Neural cell (in vitro differentiated cells): ENCODE data around the gene KCNA2. TPM values are rescaled to one million over a fixed set of nuclear protein-coding genes. Genes with fewer than 3 reads are reported as not detected.

Experiments used
- H2AFZ ChIP-seq: fragments of 200-600, 300-800 bp; sonication (generic), shearing (Covaris generic); 2 replicates; pipeline ENCODE4 v1.6.0; 2014; ENCODE audit warnings: low read depth, mild to moderate bottlenecking, antibody characterized with exemption, low read length, moderate library complexity
- H3F3A ChIP-seq: fragments of 200-600 bp; shearing (Covaris generic); 2 replicates; pipeline ENCODE4 v1.6.1; 2016; ENCODE audit warnings: mild to moderate bottlenecking, moderate library complexity, mixed read lengths, antibody characterized with exemption, low read length; ENCODE audit not compliant: insufficient read depth, poor library complexity, severe bottlenecking
- H3K27ac ChIP-seq: fragments of 200-600, 300-800 bp; sonication (generic), shearing (Covaris generic); 2 replicates; pipeline ENCODE4 v1.5.1; 2014; ENCODE audit warnings: mild to moderate bottlenecking, low read length, moderate library complexity
- H3K27me3 ChIP-seq: fragments of 300-800, 200-600 bp; sonication (generic), shearing (Covaris generic); 2 replicates; pipeline ENCODE4 v1.6.0; 2014; ENCODE audit warnings: mild to moderate bottlenecking, low read depth, low read length, moderate library complexity; ENCODE audit not compliant: insufficient read depth
- H3K36me3 ChIP-seq: fragments of 300-800, 200-600 bp; sonication (generic), shearing (Covaris generic); 2 replicates; pipeline ENCODE4 v1.5.1; 2014; ENCODE audit warnings: mild to moderate bottlenecking, antibody characterized with exemption, low read length, moderate library complexity; ENCODE audit not compliant: insufficient read depth
- H3K4me2 ChIP-seq: fragments of 300-800, 200-600 bp; sonication (generic), shearing (Covaris generic); 2 replicates; pipeline ENCODE4 v1.6.0; 2014; ENCODE audit warnings: mild to moderate bottlenecking, low read length
- H3K4me3 ChIP-seq: fragments of 300-800, 200-600 bp; sonication (generic), shearing (Covaris generic); 2 replicates; pipeline ENCODE4 v1.5.1; 2014; ENCODE audit warnings: mild to moderate bottlenecking, low read length, moderate library complexity
- H3K79me2 ChIP-seq: fragments of 200-600 bp; shearing (Covaris generic); replicated peaks from 2 replicates; pipeline ENCODE4 v1.6.0; 2014; ENCODE audit warnings: mild to moderate bottlenecking, low read length, moderate library complexity; ENCODE audit not compliant: insufficient read depth
- H3K9ac ChIP-seq: fragments of 300-800, 200-600 bp; sonication (generic), shearing (Covaris generic); 2 replicates; pipeline ENCODE4 v1.6.1; 2016; ENCODE audit warnings: mild to moderate bottlenecking, low read length, mixed read lengths
- H3K9me2 ChIP-seq: fragments of 200-600 bp; shearing (Covaris generic); 2 replicates; pipeline ENCODE4 v1.6.1; 2016; ENCODE audit warnings: mild to moderate bottlenecking, low read length, mixed read lengths; ENCODE audit not compliant: insufficient read depth
- H3K9me3 ChIP-seq: fragments of 200-600, 300-800 bp; sonication (generic), shearing (Covaris generic); 2 replicates; pipeline ENCODE4 v1.6.1; 2016; ENCODE audit warnings: mild to moderate bottlenecking, mixed run types, low read length, moderate library complexity, mixed read lengths
- H4K20me1 ChIP-seq: fragments of 200-600 bp; shearing (Covaris generic); 2 replicates; pipeline ENCODE4 v1.6.1; 2016; ENCODE audit warnings: mild to moderate bottlenecking, mixed run types; ENCODE audit not compliant: insufficient read depth
- CTCF ChIP-seq: fragments of 450-650 bp; IDR thresholded peaks from 2 replicates; pipeline ENCODE4 v1.5.1; 2014; ENCODE audit warnings: antibody characterized with exemption, mild to moderate bottlenecking, moderate library complexity; ENCODE audit not compliant: poor library complexity, severe bottlenecking
- EP300 ChIP-seq: fragments of 450-650 bp; conservative IDR thresholded peaks from 2 replicates; pipeline ENCODE4 v1.6.1; 2014; ENCODE audit warnings: antibody characterized with exemption, mild to moderate bottlenecking, moderate library complexity; ENCODE audit not compliant: poor library complexity, severe bottlenecking
- EZH2 ChIP-seq: fragments of 200-600, 300-800 bp; shearing (Covaris generic), sonication (generic); IDR thresholded peaks from 2 replicates; pipeline ENCODE4 v1.6.1; 2014; ENCODE audit warnings: antibody characterized with exemption, low read length, borderline replicate concordance, mild to moderate bottlenecking; ENCODE audit not compliant: insufficient read depth, poor library complexity, severe bottlenecking
- MXI1 ChIP-seq: fragments of 450-650 bp; conservative IDR thresholded peaks from 2 replicates; pipeline ENCODE4 v1.6.1; 2014; ENCODE audit warnings: antibody characterized with exemption, mild to moderate bottlenecking; ENCODE audit not compliant: poor library complexity, severe bottlenecking
- POLR2AphosphoS5 ChIP-seq: IDR thresholded peaks from 2 replicates; pipeline ENCODE4 v1.6.1; 2012
- RAD21 ChIP-seq: fragments of 450-650 bp; conservative IDR thresholded peaks from 2 replicates; pipeline ENCODE4 v1.6.1; 2014; ENCODE audit warnings: antibody characterized with exemption, mild to moderate bottlenecking, moderate library complexity
- SMC3 ChIP-seq: fragments of 450-650 bp; conservative IDR thresholded peaks from 2 replicates; pipeline ENCODE4 v1.6.1; 2014; ENCODE audit warnings: antibody characterized with exemption, mild to moderate bottlenecking, moderate library complexity; ENCODE audit not compliant: poor library complexity
- TAF1 ChIP-seq: IDR thresholded peaks from 2 replicates; pipeline ENCODE4 v1.6.1; 2012; ENCODE audit warnings: low read depth
- polyA plus RNA-seq: library from polyadenylated mRNA; depleted of rRNA; stranded (reverse); fragments of >200 nt; gene quantifications from 2 replicates; pipeline ENCODE4 v1.2.3, GENCODE V29; 2014
- TF ChIP-seq, protein P1 (sequence below): IDR thresholded peaks from 2 replicates; pipeline ENCODE4 v1.6.1; 2012; ENCODE audit warnings: borderline replicate concordance

KCNA2 gene
- polyA plus RNA-seq, 1 donor from 2014 or later, result 3.4 TPM

DNA sequence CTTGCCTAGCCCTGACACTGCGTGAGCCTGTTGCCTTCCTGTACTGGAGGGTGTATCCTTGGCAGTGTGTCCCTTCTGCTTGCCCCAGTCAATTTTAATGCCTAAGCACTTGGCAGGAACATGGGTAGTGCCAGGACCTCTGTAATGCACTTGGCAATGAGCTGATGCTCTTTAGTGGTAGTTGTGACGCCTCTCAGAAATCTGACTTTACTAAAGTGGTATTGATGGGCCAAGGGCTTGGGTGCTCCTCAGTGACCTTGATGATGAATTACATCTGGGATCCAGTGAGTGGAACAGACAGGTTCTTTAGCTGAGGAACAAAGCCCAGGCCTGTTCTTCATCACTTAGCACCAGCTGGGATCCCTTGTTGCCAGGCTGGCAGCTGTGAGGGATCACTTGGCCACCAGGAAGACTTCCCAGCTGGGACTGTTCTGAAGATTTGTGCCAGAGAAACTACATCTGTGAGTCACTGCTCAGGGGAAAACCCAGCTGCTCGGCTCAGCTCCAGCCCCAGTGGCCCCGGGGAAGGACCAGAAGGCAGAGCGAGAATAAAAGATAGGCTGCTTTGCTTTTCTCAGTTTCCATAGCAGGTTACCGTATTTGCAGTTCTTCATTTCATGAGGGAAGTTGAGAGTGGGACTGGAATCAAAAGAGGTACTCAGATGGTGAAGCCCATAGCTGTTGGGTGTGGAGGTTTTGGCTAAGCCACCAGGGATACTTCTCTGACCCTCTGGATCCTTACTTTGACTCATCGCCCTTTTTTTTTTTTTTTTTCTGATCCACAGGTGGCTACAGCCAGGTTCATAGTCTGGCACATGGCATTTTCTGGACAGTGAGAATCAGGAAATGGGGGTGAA lies 28.5 kb upstream of the KCNA2 start:
- H3K4me2 ChIP-seq, result no peak overlapping the region
- H3K4me3 ChIP-seq, result no peak overlapping the region
- H3F3A ChIP-seq, result no peaks in the 10 kb centered on the region
- no peaks in the 10 kb centered on the region for H3K79me2 ChIP-seq
- no peaks in the 10 kb centered on the region for H3K27me3 ChIP-seq
- TF ChIP-seq SMC3, result no peak
- TF ChIP-seq CTCF, result no peak
- no peak for TF ChIP-seq EZH2
- TF ChIP-seq, protein P1, sequence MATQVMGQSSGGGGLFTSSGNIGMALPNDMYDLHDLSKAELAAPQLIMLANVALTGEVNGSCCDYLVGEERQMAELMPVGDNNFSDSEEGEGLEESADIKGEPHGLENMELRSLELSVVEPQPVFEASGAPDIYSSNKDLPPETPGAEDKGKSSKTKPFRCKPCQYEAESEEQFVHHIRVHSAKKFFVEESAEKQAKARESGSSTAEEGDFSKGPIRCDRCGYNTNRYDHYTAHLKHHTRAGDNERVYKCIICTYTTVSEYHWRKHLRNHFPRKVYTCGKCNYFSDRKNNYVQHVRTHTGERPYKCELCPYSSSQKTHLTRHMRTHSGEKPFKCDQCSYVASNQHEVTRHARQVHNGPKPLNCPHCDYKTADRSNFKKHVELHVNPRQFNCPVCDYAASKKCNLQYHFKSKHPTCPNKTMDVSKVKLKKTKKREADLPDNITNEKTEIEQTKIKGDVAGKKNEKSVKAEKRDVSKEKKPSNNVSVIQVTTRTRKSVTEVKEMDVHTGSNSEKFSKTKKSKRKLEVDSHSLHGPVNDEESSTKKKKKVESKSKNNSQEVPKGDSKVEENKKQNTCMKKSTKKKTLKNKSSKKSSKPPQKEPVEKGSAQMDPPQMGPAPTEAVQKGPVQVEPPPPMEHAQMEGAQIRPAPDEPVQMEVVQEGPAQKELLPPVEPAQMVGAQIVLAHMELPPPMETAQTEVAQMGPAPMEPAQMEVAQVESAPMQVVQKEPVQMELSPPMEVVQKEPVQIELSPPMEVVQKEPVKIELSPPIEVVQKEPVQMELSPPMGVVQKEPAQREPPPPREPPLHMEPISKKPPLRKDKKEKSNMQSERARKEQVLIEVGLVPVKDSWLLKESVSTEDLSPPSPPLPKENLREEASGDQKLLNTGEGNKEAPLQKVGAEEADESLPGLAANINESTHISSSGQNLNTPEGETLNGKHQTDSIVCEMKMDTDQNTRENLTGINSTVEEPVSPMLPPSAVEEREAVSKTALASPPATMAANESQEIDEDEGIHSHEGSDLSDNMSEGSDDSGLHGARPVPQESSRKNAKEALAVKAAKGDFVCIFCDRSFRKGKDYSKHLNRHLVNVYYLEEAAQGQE, result no peak
- TF ChIP-seq RAD21, result no peak
- TF ChIP-seq POLR2AphosphoS5, result no peak
- H3K9ac ChIP-seq, result no peak overlapping the region
- H3K9me2 ChIP-seq, result no peaks in the 10 kb centered on the region
- H3K9me3 ChIP-seq, result no peaks in the 10 kb centered on the region
- no peak overlapping the region for H2AFZ ChIP-seq
- H3K36me3 ChIP-seq, result no peaks in the 10 kb centered on the region
- H4K20me1 ChIP-seq, result no peaks in the 10 kb centered on the region
- H3K27ac ChIP-seq, result no peak overlapping the region

- H3F3A ChIP-seq, result no peaks in the 10 kb centered on the region
- no peak overlapping the region for H3K9ac ChIP-seq
- H4K20me1 ChIP-seq, result no peaks in the 10 kb centered on the region
- no peak for TF ChIP-seq CTCF
- TF ChIP-seq TAF1, result no peak
- no peak for TF ChIP-seq SMC3
- TF ChIP-seq RAD21, result no peak
- TF ChIP-seq, protein P1, result no peak
- no peak for TF ChIP-seq MXI1
- no peak for TF ChIP-seq EZH2
- no peak for TF ChIP-seq EP300
- TF ChIP-seq POLR2AphosphoS5, result no peak
- H3K27ac ChIP-seq, result no peak overlapping the region
- no peak overlapping the region for H3K4me3 ChIP-seq
- H3K4me2 ChIP-seq, result no peak overlapping the region
- no peaks in the 10 kb centered on the region for H3K27me3 ChIP-seq
- H3K79me2 ChIP-seq, result no peaks in the 10 kb centered on the region
- no peaks in the 10 kb centered on the region for H3K36me3 ChIP-seq
- H3K9me2 ChIP-seq, result no peaks in the 10 kb centered on the region
- no peak overlapping the region for H2AFZ ChIP-seq
- no peaks in the 10 kb centered on the region for H3K9me3 ChIP-seq
Observed at GRCh38 chr1:110634086-110634454, 27.9 kb upstream of the KCNA2 start.
